C4-2B (cell line): ENCODE measurements around the gene HAND1.

Experiments
- H3K27ac ChIP-seq: fragments of 450-650 bp; 2 replicates; pipeline ENCODE4 v1.5.1; 2017
- ZFX ChIP-seq: fragments of 450-650 bp; IDR thresholded peaks from 2 replicates; pipeline ENCODE4 v1.6.1; 2017
- TF ChIP-seq, protein P1 (sequence below): fragments of 450-650 bp; conservative IDR thresholded peaks from 2 replicates; pipeline ENCODE4 v1.5.1; 2017; ENCODE audit warnings: mild to moderate bottlenecking

Gene HAND1

DNA sequence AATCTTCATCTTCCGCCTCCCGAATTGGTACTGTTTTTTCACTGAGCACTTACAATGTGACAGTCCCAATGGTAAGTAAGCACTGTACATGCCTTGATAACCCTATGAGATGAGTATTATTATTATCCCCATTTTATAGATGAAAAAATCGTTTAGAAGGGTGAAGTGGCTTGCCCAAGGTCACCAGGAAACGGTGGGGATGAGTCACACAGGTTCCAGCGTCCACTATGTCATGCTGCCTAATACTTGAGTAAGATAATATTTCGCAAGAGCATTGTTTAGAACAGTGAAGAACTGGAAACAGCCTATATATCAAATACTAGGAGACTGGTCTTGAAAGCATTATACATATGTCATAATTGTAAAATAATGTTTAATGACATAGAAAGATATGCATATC, 12.9 kb downstream of the HAND1 start:
- no peak for TF ChIP-seq ZFX
- TF ChIP-seq, protein P1, sequence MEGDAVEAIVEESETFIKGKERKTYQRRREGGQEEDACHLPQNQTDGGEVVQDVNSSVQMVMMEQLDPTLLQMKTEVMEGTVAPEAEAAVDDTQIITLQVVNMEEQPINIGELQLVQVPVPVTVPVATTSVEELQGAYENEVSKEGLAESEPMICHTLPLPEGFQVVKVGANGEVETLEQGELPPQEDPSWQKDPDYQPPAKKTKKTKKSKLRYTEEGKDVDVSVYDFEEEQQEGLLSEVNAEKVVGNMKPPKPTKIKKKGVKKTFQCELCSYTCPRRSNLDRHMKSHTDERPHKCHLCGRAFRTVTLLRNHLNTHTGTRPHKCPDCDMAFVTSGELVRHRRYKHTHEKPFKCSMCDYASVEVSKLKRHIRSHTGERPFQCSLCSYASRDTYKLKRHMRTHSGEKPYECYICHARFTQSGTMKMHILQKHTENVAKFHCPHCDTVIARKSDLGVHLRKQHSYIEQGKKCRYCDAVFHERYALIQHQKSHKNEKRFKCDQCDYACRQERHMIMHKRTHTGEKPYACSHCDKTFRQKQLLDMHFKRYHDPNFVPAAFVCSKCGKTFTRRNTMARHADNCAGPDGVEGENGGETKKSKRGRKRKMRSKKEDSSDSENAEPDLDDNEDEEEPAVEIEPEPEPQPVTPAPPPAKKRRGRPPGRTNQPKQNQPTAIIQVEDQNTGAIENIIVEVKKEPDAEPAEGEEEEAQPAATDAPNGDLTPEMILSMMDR: no peak
- H3K27ac ChIP-seq: no peak overlapping the region

- TF ChIP-seq, protein P1: no peak
- TF ChIP-seq ZFX: no peak
Measured at GRCh38 chr5:154464438-154464837, 13.6 kb downstream of the HAND1 start.

GRCh38 chr5:154461531-154461930, 16.5 kb downstream of the HAND1 start:
- TF ChIP-seq, protein P1: peak; percentile 30
- no peak for TF ChIP-seq ZFX
- H3K27ac ChIP-seq: no peak overlapping the region

More at GRCh38 chr5:154464438-154464837, 13.6 kb downstream of the HAND1 start:
- no peak overlapping the region for H3K27ac ChIP-seq

GRCh38 chr5:154460172-154460571, 17.9 kb downstream of the HAND1 start:
- TF ChIP-seq, protein P1: no peak
- TF ChIP-seq ZFX: no peak
- H3K27ac ChIP-seq: no peak overlapping the region

GRCh38 chr5:154459015-154459414, 19.0 kb downstream of the HAND1 start:
- no peak for TF ChIP-seq ZFX
- TF ChIP-seq, protein P1: no peak
- H3K27ac ChIP-seq: no peak overlapping the region

- H3K27ac ChIP-seq: no peak overlapping the region
- TF ChIP-seq, protein P1: no peak
- no peak for TF ChIP-seq ZFX
Measured at GRCh38 chr5:154456540-154456939, 21.5 kb downstream of the HAND1 start.

GRCh38 chr5:154455585-154455984, 22.4 kb downstream of the HAND1 start:
- H3K27ac ChIP-seq: no peak overlapping the region
- TF ChIP-seq, protein P1: no peak
- TF ChIP-seq ZFX: no peak
